Fibroblast of pulmonary artery (primary cell): ENCODE data around the gene ECE2.
A peak's percentile ranks its signal among the peaks of the same experiment; 100 is the strongest.

ENCODE experiments used
- DNase-seq: peaks from one replicate; pipeline ENCODE4 v3.0.0-alpha.2; 2010; ENCODE audit warnings: low read depth
- H3K4me3 ChIP-seq: replicated peaks from 2 replicates; pipeline ENCODE4 v1.5.1; 2011; ENCODE audit warnings: low read depth, mild to moderate bottlenecking, control low read depth, low read length, moderate library complexity
- TF ChIP-seq, protein P1 (sequence below): IDR thresholded peaks from 2 replicates; pipeline ENCODE4 v1.5.1; 2011; ENCODE audit warnings: mild to moderate bottlenecking, control low read depth, low read length, inconsistent platforms; ENCODE audit errors: missing control alignments

Gene ECE2

DNA sequence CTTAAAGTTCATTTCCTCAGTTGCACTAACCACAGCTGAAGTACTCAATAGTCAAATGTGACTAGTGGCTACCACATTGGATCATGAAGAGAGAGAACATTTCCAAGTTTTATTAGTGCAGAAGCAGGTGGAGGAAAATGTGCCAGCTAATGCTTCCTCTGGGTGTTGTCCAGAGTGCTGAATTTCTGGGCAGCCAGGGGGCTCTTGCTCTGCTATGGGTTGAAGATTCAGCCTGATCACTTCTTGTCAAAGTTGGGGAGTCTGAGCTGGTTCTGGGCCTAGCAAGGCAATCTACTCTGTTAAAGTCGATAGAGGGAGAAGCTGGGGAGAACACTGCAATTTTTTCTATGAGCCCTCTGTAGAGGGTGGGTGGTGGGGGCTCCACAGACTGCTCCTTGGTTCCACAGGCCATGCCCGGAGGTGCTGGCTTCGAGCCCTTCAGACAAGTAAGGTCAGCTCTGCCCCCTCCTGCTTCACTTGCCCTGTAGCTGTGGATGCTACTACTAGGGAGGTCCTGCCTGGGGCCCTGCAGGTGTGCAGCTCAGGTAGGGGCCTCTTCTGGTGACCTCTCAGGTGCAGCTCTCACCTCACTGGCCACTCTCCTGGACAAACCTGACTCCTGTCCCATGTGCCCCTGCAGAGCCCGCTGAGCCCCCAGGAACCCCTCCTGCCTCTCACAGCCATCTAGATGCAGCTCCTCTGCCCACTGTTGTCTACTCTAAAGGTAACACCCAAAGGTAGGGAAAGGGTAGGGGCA lies 35.3 kb upstream of the ECE2 start:
- peak; percentile 44 for DNase-seq
- no peak overlapping the region for H3K4me3 ChIP-seq
- TF ChIP-seq, protein P1, sequence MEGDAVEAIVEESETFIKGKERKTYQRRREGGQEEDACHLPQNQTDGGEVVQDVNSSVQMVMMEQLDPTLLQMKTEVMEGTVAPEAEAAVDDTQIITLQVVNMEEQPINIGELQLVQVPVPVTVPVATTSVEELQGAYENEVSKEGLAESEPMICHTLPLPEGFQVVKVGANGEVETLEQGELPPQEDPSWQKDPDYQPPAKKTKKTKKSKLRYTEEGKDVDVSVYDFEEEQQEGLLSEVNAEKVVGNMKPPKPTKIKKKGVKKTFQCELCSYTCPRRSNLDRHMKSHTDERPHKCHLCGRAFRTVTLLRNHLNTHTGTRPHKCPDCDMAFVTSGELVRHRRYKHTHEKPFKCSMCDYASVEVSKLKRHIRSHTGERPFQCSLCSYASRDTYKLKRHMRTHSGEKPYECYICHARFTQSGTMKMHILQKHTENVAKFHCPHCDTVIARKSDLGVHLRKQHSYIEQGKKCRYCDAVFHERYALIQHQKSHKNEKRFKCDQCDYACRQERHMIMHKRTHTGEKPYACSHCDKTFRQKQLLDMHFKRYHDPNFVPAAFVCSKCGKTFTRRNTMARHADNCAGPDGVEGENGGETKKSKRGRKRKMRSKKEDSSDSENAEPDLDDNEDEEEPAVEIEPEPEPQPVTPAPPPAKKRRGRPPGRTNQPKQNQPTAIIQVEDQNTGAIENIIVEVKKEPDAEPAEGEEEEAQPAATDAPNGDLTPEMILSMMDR, result no peak

DNA sequence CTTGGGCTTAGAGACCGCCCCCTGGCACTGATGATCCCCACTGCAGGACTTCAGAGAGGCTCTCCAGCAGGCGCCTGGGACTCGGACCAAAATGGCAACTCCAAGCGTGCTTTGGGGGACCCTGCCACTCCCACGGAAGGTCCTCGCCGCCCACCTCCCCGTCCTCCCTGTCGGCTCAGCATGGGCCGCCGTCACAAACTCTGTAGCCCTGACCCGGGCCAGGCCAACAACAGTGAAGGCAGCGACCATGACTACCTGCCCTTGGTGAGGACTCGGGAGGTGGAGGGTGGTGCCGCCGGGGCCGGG lies 34.7 kb upstream of the ECE2 start:
- TF ChIP-seq, protein P1, result no peak
- DNase-seq, result no peak
- no peak overlapping the region for H3K4me3 ChIP-seq

DNA sequence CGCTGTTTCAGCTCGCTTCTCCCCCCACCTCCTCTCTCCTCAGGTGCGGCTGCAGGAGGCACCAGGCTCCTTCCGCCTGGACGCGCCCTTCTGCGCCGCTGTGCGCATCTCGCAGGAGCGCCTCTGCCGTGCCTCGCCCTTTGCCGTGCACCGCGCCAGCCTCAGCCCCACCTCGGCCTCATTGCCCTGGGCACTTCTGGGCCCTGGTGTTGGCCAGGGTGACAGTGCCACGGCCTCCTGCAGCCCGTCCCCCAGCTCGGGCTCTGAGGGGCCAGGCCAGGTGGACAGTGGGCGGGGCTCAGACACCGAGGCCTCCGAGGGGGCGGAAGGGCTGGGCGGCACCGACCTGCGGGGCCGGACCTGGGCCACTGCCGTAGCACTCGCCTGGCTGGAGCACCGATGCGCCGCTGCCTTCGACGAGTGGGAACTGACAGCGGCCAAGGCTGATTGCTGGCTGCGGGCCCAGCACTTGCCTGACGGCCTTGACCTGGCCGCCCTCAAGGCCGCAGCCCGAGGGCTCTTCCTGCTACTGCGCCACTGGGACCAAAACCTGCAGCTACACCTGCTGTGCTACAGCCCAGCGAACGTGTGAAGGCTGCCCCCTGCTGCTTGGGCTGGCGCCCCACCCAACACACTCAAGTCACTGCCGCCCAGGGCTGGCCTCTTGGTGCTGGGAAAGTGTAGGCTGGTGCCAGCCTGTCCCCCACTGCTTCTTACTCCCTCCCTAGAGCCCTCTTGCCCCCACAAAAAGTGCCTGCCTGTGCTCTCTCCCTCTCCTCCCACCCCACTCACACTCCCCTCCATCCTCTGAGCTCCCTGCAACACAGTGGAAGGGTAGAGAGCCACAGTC lies 34.1 kb upstream of the ECE2 start:
- peak; percentile 53 for DNase-seq
- TF ChIP-seq, protein P1, result peak; percentile 57
- no peak overlapping the region for H3K4me3 ChIP-seq

DNA sequence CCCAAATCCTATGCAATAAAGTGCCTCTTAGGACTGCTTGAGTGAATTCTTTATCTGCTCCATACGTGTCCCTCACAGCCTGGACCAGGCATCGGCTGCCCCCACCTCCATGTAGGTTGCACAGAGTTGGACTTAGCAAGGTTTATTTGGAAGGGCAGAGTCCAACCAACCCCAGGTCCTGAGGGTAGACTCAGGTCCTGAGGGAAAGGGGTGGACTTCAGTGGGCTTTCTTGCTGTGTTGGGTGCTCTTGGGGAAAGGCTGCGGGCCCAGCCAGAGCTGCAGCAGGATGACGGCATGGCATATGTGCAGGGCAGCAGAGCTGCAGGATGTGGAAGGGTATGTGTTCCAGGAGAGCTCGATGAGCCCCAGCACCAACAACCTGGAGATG lies 33.5 kb upstream of the ECE2 start:
- TF ChIP-seq, protein P1, result no peak
- no peak for DNase-seq
- no peak overlapping the region for H3K4me3 ChIP-seq

DNA sequence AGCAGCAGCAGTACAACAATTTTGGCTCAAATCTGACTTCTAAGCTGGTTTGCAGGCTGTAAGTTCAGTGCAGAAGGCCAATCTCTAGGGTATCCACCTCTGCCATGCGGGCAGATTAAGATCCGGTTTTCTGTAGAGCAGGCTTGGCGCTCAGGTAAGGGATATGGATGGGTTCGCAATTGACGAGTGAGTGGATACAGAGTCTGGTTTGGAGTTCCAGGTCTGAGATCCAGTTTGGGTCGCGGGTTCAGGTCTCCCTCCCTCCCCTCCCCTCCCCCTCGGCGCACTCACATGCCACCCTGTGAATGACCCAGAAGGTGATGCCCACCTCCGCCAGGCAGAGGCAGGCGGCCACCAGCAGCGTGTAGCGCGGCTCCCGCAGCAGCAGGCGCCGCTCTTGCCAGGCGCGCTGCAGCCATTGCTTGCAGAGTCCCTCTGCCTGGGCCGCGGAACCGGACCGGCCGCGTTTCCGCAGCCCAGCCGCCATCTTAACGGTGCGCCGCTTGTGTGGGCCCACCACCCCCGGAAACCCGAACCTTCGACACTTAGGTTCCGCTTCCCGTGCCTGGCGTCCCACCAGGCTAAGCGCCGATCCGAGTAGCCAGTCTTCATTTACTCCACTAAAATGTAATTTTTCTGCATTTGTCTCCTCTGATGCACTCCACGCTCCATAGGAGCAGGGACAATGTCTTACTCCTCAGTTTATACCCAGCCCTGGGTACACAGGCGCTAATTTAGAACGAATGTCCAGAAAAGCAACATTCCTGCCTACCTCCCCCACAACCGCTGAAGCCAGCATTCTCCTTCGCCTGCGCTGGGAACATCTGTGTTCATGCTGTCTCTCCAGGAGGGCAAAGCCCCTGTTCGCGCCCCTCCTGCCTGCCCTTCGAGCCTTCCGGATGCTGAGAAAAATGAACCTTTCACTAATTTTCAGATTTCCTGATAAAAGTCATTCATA lies 27.1 kb upstream of the ECE2 start, which contains the start of gene ALG3:
TSS of gene ALG3 (minus strand) at position 509 of the 958 bp plus-strand sequence. CDS start at position 487, 22 bp downstream.
- H3K4me3 ChIP-seq, result peak within 1 kb of the TSS; percentile 73
- peak; percentile 93 for DNase-seq
- TF ChIP-seq, protein P1, result no peak

DNA sequence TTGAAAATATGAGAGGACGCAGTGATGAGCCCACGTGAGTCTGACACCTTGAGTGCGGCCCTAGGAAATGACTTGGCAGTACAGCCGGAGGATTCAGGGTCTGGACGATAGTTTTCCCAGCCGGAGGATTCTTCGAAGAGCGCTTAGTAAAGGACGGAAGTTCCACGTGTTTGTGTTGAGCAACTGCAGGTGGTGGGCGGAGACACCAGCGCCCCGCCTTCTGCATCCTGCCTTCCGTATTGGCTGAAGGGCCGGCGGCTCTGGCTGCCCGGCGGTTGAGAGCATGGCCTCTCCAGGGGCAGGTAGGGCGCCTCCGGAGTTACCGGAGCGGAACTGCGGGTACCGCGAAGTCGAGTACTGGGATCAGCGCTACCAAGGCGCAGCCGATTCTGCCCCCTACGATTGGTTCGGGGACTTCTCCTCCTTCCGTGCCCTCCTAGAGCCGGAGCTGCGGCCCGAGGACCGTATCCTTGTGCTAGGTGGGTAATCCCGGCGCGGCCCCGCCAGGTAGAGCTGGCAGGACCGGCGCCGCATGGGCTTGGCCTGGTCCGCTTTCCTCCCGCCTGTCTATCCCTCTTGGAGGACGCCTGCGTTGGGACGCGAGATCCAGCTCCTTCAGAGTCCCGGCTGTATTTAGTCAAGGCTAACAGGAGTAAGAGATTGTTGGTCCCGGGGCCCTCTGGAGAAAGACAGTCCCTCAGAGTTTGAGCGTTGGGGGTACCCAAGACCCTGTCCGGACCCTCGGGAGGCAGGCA lies 26.2 kb upstream of the ECE2 start, which contains the start of gene EEF1AKMT4:
TSS of gene EEF1AKMT4 (plus strand) at position 261 of the 755 bp plus-strand sequence. CDS start at position 284, 23 bp downstream.
- peak within 1 kb of the TSS; percentile 73 for H3K4me3 ChIP-seq
- TF ChIP-seq, protein P1, result peak; percentile 46
- peak; percentile 99 for DNase-seq
